ENCODE measurements around the gene NMUR1.

NMUR1 gene

DNA sequence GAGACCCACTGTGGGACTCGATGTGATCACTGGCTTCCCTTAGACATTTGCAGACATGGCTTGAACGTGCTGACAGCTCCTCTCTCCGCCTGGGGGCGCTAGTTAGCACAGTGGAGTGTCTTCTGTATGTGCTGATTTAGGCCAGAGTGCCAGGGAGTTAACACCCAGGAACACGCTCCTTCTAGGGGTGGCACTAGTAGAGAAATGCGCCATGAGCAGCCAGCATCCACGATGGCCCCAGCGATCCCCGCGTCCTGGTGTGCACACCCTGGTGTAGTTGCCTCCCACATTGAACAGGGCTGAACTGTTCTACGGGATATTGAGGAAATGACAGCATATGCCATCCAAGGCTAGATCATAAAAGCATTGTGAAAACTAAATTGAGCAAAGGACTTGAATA lies 11.4 kb upstream of the NMUR1 start:
- no peak overlapping the region for H3K4me3 Mint-ChIP-seq
- peaks cover 15% of the 10 kb centered on the region for H3K4me1 Mint-ChIP-seq (ENCODE audit: low read depth)
- H3K36me3 Mint-ChIP-seq, result peaks cover 5% of the 10 kb centered on the region
- peaks cover 2% of the 10 kb centered on the region for H3K27me3 Mint-ChIP-seq
- H3K9me3 Mint-ChIP-seq (ENCODE audit: low read depth), result peaks cover 9% of the 10 kb centered on the region
- no peak overlapping the region for H3K27ac Mint-ChIP-seq

DNA sequence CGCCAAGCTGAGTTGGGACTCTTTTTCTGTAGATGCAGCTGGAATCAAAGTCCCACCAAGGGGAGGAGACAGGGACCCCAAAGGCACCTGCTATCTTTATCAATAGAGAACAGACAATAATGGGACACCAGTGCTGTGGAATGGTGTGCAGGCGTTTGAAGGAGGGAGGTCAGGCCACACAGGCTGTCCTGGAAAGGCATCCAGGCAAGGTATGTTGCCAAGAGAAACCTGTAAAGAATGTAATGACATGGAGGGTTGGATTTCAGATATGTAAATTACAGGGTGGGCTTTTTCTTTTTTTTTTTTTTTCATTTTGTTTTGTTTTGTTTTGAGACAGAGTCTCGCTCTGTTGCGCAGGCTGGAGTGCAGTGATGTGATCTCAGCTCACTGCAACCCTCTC lies 9.7 kb upstream of the NMUR1 start:
- H3K27me3 Mint-ChIP-seq, result peaks cover 2% of the 10 kb centered on the region
- no peak overlapping the region for H3K27ac Mint-ChIP-seq
- H3K36me3 Mint-ChIP-seq, result peaks cover 3% of the 10 kb centered on the region
- no peak overlapping the region for H3K4me3 Mint-ChIP-seq
- peaks cover under 1% of the 10 kb centered on the region for H3K4me1 Mint-ChIP-seq (ENCODE audit: low read depth)
- H3K9me3 Mint-ChIP-seq (ENCODE audit: low read depth), result peaks cover 9% of the 10 kb centered on the region

DNA sequence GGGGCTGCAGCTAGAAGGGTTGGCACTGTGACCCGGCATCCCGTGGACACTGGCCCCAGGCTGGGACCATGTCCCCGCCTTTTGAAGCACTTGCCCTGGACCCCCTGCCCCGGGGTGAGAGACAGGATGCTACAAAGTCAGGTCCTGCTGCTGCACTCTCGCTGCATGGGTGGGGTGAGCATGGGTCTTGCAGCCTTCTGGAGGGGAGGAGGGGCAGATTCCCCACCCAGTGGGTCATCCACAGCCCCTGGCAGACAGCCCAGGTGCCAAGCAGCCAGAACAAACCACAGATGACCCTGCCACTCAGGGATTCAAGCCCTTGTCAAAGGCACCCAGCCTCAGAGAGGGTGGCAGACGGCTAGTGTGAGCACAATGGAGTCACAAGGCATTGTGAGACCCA lies 5.7 kb upstream of the NMUR1 start:
- no peaks in the 10 kb centered on the region for H3K9me3 Mint-ChIP-seq (ENCODE audit: low read depth)
- peaks cover 3% of the 10 kb centered on the region for H3K4me1 Mint-ChIP-seq (ENCODE audit: low read depth)
- peaks cover 5% of the 10 kb centered on the region for H3K27me3 Mint-ChIP-seq
- H3K27ac Mint-ChIP-seq, result no peak overlapping the region
- no peak overlapping the region for H3K4me3 Mint-ChIP-seq
- H3K36me3 Mint-ChIP-seq, result no peaks in the 10 kb centered on the region

DNA sequence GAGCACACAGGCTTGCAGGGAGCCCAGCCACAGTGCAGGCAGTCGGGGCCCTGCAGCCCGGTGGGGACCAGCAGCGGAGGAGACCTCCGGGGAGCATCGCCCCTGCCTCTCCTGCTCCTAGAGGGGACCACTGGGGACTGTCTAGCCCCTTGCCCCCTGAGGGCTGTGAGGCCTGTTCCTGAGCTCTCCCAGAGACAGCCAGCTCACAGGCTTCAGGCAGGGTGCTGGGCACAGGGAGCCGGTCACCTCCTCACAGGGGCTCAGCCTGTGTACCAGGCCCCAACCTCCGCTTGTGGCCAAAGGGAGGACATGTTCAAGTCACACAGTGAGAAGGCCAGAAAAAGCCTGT lies 3.5 kb upstream of the NMUR1 start:
- peaks cover 10% of the 10 kb centered on the region for H3K27me3 Mint-ChIP-seq
- no peak overlapping the region for H3K4me3 Mint-ChIP-seq
- no peaks in the 10 kb centered on the region for H3K36me3 Mint-ChIP-seq
- no peaks in the 10 kb centered on the region for H3K9me3 Mint-ChIP-seq (ENCODE audit: low read depth)
- H3K27ac Mint-ChIP-seq, result no peak overlapping the region
- H3K4me1 Mint-ChIP-seq (ENCODE audit: low read depth), result peaks cover 4% of the 10 kb centered on the region

DNA sequence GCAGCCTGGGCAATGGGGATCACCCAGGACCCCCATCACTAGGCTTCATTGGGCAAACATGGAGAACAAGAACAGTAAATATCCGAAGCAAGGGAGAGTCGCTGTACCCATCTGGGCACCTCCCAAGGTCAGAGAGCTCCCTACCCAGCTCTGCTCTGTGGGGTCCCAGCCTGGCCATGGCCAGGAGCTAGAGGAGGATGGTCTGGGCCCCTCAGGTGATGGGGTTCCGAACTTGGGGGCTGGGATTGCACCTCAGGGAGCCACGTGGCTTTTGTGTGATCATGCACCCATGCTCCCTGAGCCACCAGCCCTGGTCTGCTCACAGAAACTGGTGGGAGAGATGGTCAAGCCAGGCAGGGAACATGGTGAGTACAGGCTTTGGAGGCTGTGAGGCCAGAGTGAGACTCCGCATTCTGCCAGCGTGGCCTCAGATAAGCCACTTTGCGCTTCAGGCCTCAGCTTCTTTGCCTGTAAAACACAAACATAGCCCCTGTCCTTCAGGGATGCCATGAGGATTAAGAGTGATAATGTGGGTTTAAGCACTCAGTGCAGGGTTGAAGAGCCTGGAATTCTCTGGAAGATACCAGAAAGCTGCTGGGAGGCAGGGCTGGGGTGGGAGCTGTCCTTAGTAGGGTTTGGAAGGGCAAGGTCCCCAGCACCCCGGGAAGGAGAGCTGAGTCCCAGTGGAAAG lies 3.0 kb upstream of the NMUR1 start:
- Mint-ChIP-seq H3K9me3 (ENCODE audit: low read depth) (no peaks in the 10 kb centered on the region), H3K4me1 (ENCODE audit: low read depth) (peaks cover 4% of the 10 kb centered on the region), H3K4me3 (no peak overlapping the region), H3K27ac (no peak overlapping the region), H3K36me3 (no peaks in the 10 kb centered on the region), H3K27me3 (peaks cover 10% of the 10 kb centered on the region)

DNA sequence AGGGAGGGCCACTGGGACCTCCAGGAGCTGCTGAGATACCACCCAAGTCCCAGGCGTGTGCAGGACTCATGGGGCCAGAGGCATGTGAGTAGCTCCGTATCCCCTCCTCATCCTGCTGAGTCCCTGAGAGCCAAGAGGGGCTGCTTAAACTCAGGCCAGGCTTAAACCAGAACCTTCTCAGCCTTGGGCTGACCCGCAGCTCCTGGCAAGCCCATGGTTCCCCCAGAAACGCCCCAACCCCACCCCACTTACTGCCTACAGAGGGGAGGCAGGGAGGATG lies 2.5 kb upstream of the NMUR1 start:
- peaks cover 4% of the 10 kb centered on the region for H3K4me1 Mint-ChIP-seq (ENCODE audit: low read depth)
- H3K36me3 Mint-ChIP-seq, result no peaks in the 10 kb centered on the region
- no peak overlapping the region for H3K27ac Mint-ChIP-seq
- peaks cover 10% of the 10 kb centered on the region for H3K27me3 Mint-ChIP-seq
- no peaks in the 10 kb centered on the region for H3K9me3 Mint-ChIP-seq (ENCODE audit: low read depth)
- H3K4me3 Mint-ChIP-seq, result no peak overlapping the region

DNA sequence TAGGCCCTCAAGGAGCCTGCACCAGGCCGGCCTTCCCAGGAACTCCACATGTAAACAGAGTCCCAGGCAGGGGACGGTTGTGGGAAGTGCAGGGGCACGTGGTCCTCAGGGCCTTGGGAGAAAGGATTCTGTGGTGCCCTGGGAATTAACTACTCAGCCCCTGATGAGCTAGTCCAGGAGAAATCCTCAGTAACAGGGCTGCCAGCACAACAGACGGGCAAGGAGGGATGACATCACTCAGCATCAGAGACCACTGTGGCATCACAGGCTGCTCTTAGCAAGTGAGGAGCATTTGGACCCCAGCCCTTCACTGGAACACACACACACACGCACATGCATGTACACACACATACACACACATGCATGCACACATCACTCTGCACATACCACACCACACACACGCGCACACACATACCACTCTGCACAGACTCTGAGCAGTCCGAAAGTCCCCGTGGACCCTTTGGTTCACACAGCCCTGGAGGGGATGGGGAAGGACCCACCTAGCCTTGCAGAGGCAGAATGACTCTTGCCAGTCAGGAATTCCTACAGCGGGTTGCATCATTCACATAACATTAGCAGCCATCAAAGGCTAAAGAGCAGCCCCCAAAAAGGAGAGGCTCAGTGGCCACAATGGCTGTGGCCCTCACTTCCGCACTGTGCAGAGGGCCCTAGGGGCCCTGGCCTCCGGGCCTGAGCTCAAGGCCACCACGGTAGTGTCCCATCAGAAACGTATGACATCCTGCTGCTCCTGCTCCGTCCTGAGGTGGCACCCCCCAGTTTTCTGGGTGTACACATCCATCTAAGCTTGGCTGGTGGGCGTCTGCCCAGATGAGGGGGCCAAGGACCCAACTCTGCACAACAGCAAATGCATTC lies 1.9 kb upstream of the NMUR1 start:
- no peak overlapping the region for H3K4me3 Mint-ChIP-seq
- H3K4me1 Mint-ChIP-seq (ENCODE audit: low read depth), result peaks cover 4% of the 10 kb centered on the region
- H3K27me3 Mint-ChIP-seq, result peaks cover 10% of the 10 kb centered on the region
- no peaks in the 10 kb centered on the region for H3K9me3 Mint-ChIP-seq (ENCODE audit: low read depth)
- H3K27ac Mint-ChIP-seq, result no peak overlapping the region
- H3K36me3 Mint-ChIP-seq, result no peaks in the 10 kb centered on the region

DNA sequence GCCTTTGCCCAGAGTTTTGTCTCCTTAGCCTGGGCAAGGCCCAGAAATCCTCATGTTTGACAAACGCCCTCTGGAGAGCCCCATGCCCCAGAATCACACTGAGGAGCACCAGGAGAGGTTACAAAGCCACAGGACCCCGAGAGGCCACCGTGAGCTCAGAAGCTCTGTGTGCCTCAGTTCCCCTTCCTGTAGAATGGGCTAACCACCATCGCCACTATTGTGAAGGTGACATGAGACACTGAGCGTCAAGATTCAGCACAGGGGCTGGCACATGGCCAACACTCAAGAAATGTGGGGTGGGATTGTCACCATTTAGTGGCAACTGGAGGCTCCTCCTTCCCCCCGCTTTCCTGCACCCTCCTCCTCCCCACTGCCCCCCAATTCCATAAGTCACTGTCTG lies 1.2 kb upstream of the NMUR1 start:
- H3K4me1 Mint-ChIP-seq (ENCODE audit: low read depth), result peaks cover 4% of the 10 kb centered on the region
- H3K27ac Mint-ChIP-seq, result no peak overlapping the region
- H3K9me3 Mint-ChIP-seq (ENCODE audit: low read depth), result no peaks in the 10 kb centered on the region
- peaks cover 10% of the 10 kb centered on the region for H3K27me3 Mint-ChIP-seq
- H3K4me3 Mint-ChIP-seq, result no peak overlapping the region
- no peaks in the 10 kb centered on the region for H3K36me3 Mint-ChIP-seq

DNA sequence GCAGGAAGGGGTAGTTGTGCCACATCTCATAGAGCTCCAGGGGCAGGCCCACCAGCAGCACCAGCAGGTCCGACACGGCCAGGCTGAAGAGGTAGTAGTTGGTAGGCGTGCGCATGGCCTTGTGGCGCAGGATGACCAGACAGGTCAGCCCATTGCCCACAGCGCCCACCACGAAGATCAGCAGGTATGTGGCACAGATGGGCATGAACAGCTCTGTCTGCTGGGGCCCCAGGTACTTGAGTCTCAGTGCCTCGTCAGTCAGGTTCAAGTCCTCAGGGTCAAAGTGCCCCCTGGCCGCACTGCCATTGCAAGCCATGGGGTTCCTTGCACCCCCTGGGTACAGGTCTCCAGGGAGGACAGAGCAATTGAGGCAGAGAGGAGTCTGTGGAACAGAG lies 1.6 kb downstream of the NMUR1 start:
- no peak overlapping the region for H3K27ac Mint-ChIP-seq
- peaks cover 10% of the 10 kb centered on the region for H3K27me3 Mint-ChIP-seq
- H3K4me3 Mint-ChIP-seq, result no peak overlapping the region

DNA sequence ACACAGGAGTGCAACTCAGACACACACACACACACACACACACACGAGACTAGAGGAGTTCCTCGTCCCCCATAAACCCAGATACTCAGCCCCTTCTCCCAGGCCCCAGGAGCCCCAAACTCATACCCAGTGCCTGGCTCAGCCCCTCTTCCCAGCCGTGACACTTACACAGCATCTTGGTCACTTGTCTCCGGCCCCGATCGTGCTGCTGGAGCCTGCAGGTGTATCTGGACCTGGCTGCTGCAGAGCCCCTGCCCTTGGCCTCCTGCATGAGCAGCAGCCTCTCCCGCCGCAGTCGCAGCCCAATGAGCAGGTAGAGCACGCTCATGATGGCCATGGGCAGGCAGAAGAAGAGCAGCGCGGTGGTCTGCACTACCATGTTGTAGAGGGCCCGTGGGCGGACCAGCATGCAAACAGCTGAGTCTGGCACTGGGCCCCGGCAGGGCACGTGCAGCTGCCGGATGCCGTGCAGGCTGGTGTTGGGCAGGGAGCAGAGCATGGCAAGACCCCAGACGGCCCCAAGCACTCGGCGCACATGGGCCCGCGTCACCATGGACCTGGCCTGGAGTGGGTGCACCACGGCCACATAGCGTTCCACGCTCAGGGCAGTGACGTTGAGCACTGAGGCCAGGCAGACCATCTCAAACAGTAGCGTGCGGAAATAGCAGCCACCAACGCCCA lies 2.1 kb downstream of the NMUR1 start:
- Mint-ChIP-seq H3K36me3 (no peaks in the 10 kb centered on the region), H3K27me3 (peaks cover 10% of the 10 kb centered on the region), H3K4me3 (no peak overlapping the region), H3K9me3 (ENCODE audit: low read depth) (no peaks in the 10 kb centered on the region), H3K4me1 (ENCODE audit: low read depth) (peaks cover 30% of the 10 kb centered on the region), H3K27ac (no peak overlapping the region)

More for the DNA sequence above, 1.6 kb downstream of the NMUR1 start:
- Mint-ChIP-seq H3K36me3 (no peaks in the 10 kb centered on the region), H3K4me1 (ENCODE audit: low read depth) (peaks cover 26% of the 10 kb centered on the region), H3K9me3 (ENCODE audit: low read depth) (no peaks in the 10 kb centered on the region)

DNA sequence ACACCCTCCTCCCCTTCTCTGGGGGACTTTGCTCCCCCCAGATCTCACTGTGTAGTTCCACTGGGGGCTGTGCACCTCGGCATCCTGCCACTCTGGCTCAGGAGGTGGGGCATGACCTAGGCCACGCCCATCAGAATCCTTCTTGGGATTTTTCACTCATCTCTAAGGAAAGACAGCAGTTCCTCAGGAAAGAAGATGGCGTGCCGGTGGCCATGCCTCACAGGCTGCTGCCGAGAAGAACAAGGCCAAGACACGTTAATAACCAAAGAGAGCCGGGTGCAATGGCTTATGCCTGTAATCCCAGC lies 3.2 kb downstream of the NMUR1 start:
- H3K4me1 Mint-ChIP-seq (ENCODE audit: low read depth), result peaks cover 32% of the 10 kb centered on the region
- H3K27me3 Mint-ChIP-seq, result peaks cover 10% of the 10 kb centered on the region
- H3K4me3 Mint-ChIP-seq, result no peak overlapping the region

DNA sequence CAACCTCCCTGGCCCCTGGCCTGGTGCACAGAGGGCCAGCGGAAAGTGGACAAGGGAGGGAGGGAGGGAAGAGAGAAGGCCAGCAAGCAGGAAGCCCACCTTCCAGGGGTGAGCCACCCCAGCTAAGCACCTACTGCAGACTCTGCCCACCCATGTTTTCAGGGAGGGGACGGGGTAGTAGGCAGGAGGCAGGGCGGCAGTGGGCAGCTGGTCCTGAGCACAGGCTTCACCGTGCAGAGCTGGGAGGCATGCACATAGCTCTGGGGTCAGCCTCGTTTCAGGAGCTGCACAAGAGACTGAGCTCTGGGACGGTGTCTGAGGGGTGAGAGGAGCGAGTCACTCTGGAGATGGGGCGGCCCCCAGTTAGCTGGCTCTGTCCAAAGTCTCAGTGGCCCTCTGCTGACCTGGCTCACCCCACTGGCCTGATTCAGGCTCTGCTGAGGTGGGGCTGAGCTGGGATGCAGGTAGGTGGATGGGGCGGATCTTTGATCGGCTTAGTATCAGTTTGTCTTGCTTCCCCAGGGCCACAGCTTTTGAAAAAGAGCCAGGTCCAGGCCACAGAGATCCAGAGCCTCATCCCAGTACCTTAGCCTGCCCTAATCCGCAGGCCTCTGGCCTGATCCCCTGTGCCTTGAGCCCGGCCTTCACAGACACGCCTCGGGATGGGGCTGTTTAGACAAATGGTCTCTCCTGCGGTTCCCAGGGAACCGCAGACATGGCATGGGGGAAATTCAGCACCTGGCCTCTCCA lies 3.7 kb downstream of the NMUR1 start:
- Mint-ChIP-seq H3K9me3 (ENCODE audit: low read depth) (no peaks in the 10 kb centered on the region), H3K36me3 (no peaks in the 10 kb centered on the region), H3K27ac (no peak overlapping the region), H3K27me3 (peaks cover 10% of the 10 kb centered on the region), H3K4me1 (ENCODE audit: low read depth) (peaks cover 32% of the 10 kb centered on the region), H3K4me3 (no peak overlapping the region)

More for the DNA sequence above, 3.2 kb downstream of the NMUR1 start:
- no peaks in the 10 kb centered on the region for H3K9me3 Mint-ChIP-seq (ENCODE audit: low read depth)
- no peak overlapping the region for H3K27ac Mint-ChIP-seq
- H3K36me3 Mint-ChIP-seq, result no peaks in the 10 kb centered on the region

DNA sequence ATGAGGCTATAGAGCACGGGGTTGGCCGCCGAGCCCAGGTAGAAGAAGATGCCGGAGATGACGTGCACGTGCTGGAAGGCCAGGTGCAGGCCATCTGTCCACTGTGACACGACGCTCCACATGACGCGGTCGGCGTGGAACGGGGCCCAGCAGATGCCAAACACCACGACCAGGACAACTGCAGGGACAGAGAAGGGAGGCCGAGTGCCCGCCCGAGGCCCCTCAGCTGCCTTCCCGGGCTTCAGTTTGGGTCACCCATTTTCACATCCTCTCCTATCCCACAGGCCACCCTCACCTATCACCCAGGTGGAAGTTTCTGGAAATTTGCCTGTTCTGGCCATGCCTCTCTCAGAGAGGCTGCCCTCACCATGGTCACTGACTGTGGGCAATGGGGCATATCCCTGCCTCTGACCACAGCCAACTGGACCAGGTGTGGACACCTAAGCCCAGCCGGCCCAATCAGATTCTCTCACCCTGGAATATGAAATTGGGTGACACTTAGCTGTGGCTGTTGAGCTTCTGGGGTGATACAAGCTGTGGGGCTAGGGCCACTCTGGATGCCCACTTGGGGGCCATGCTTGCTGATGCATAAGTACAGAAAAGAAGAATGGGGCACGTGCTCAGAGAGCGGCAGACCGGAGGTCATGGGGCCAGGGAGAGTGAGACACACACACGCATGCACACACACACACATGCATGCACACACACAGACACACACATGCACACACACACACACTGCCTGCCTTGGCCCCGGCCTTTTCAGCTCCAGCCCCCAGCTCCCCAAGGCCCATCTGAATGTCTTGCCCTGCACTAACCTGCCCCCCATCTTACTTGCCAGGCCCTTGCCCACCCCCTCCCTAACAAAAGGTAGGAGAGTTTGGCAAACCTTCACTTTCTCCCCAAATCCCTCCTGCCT lies 4.7 kb downstream of the NMUR1 start:
- Mint-ChIP-seq H3K4me3 (no peak overlapping the region), H3K4me1 (ENCODE audit: low read depth) (peaks cover 28% of the 10 kb centered on the region), H3K9me3 (ENCODE audit: low read depth) (no peaks in the 10 kb centered on the region), H3K27me3 (peaks cover 5% of the 10 kb centered on the region), H3K27ac (no peak overlapping the region), H3K36me3 (no peaks in the 10 kb centered on the region)

DNA sequence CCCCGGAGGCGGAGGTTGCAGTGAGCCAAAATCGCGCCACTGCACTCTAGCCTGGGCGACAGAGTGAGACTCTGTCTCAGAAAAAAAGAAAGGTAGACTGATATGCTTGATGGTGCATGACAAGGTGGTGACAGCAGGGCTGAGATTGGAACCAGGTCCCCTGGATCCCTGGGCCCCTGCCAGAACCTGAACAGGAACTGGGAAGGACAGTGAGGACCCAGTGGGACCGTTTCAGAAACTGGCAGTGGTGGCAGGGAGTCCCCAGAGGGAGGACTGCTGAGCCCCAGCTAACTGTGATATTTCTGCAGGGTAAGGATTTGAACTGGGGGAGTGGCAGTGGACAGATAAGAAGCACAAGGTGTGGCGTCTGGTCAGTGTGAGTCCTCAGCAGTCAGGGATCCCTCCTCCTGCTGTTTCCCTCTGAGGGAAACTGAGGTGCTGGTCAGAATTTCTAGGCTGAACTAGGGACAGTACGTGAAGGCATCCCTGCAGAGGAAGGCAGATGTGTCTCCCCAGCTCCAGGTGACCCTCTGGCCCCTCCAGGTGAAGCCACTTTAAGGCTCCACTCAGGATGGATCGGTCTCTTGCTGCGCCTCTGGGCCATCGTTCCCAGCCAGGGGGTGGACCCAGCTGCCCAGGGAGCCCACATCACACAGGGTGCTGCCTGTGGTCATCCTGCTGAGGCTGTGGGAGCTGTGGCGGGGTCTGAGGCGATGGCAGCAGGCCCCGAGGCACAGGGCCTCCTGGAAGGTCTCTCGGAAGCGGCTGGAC lies 5.6 kb downstream of the NMUR1 start:
- Mint-ChIP-seq H3K36me3 (no peaks in the 10 kb centered on the region), H3K27me3 (peaks cover 5% of the 10 kb centered on the region), H3K9me3 (ENCODE audit: low read depth) (no peaks in the 10 kb centered on the region), H3K4me1 (ENCODE audit: low read depth) (peaks cover 28% of the 10 kb centered on the region), H3K27ac (no peak overlapping the region), H3K4me3 (peak overlapping the region; percentile 35)
